Transverse colon (tissue), 4 donors: ENCODE measurements around the gene DPP4. TPM values are rescaled to one million over a fixed set of nuclear protein-coding genes. Genes with fewer than 3 reads are reported as not detected.

Experiments
- DNase-seq: peaks from one replicate; pipeline ENCODE4 v3.0.0-alpha.2; 2019
- H3K27ac ChIP-seq, 4 donors: fragments of 200-600 bp; sonication (generic); 2 replicates each; pipeline ENCODE4 v1.5.1; 2016 to 2018; ENCODE audit warnings: inconsistent platforms in 4 of 4
- H3K27me3 ChIP-seq: fragments of 200-600 bp; sonication (generic); 2 replicates; pipeline ENCODE4 v1.5.1; 2017; ENCODE audit warnings: inconsistent platforms
- H3K36me3 ChIP-seq, 4 donors: fragments of 200-600 bp; sonication (generic); 2 replicates each; pipeline ENCODE4 v1.5.1; 2017 to 2019; ENCODE audit warnings: inconsistent platforms in 4 of 4
- H3K4me1 ChIP-seq, 4 donors: fragments of 200-600 bp; sonication (generic); 2 replicates each; pipeline ENCODE4 v1.5.1; 2017 to 2020; ENCODE audit warnings: inconsistent platforms in 4 of 4
- H3K4me3 ChIP-seq, 4 donors: fragments of 200-600 bp; sonication (generic); 1 replicate in 1 of 4; 2 replicates in 3 of 4; pipeline versions ENCODE4 v1.5.1 to v1.6.1; 2017 to 2019; ENCODE audit warnings: inconsistent platforms in 4 of 4
- H3K9me3 ChIP-seq, 2 donors: fragments of 200-600 bp; sonication (generic); 2 replicates each; pipeline ENCODE4 v1.5.1; 2017 to 2019; ENCODE audit warnings: inconsistent platforms in 2 of 2
- CTCF ChIP-seq, 5 experiments: fragments of 200-600 bp in 3 of 5; fragments of 450-650 bp in 2 of 5; sonication (generic) in 3 of 5; IDR thresholded peaks; 1 replicate in 2 of 5; 2 replicates in 3 of 5; pipeline ENCODE4 v1.5.1; 2016 to 2017; ENCODE audit warnings: antibody characterized with exemption in 5 of 5, inconsistent platforms in 3 of 5, mild to moderate bottlenecking in 2 of 5, moderate library complexity in 1 of 5
- EP300 ChIP-seq: sonication (generic); formaldehyde crosslinking; IDR thresholded peaks from one replicate; pipeline ENCODE4 v1.6.1; 2017; ENCODE audit warnings: antibody characterized with exemption, low read depth
- POLR2A ChIP-seq: fragments of 450-650 bp; IDR thresholded peaks from one replicate; pipeline ENCODE4 v1.6.1; 2016; ENCODE audit warnings: antibody characterized with exemption, mild to moderate bottlenecking, moderate library complexity
- POLR2AphosphoS5 ChIP-seq, 3 donors: sonication (generic); formaldehyde crosslinking; IDR thresholded peaks; one replicate each; pipeline ENCODE4 v1.6.1; 2016; ENCODE audit warnings: antibody characterized with exemption in 3 of 3
- WGBS, 2 donors: methylation state at CpG; one replicate each; pipeline ENCODE4 v1.1.5; 2018; ENCODE audit warnings: low coverage in 1 of 2; 5-methylcytosine and 5-hydroxymethylcytosine counted together
- in situ Hi-C, 4 donors: fragments of 200-750 bp; cut with MboI; loops; one replicate each; pipeline versions ENCODE4 v1.15.0 to v1.15.1; 2017; ENCODE audit warnings: low sequenced_read_pairs in 3 of 4, low pct_ligation_motif_present in 1 of 4, low pct_unique_long_range_greater_than_20kb in 1 of 4
- intact Hi-C: fragments of 100-400 bp; cut with DNase I; formaldehyde crosslinking; loops from one replicate; pipeline ENCODE4 v1.15.1; 2023; ENCODE audit warnings: low total_unique reads
- total RNA-seq, 4 donors: library from RNA; depleted of rRNA; stranded (reverse); fragments of >200 nt; gene quantifications; one replicate each; pipeline ENCODE4 v1.1.0, GENCODE V29; 2016

Gene DPP4
- total RNA-seq, 4 donors from 2014 or later: 1.6 to 12.7 (median 7.0) TPM

- in situ Hi-C loops (no loop called here), intact Hi-C loops (no loop called here)
- peaks cover 0 to 7% of the 10 kb centered on the region in 2 donors for H3K9me3 ChIP-seq
- 83 to 96% methylated on average over 4 to 5 of the region's 5 CpGs for WGBS, 2 donors
- no peak overlapping the region for H3K4me3 ChIP-seq
- no peak for DNase-seq
- no peaks in the 10 kb centered on the region for H3K27me3 ChIP-seq
- TF ChIP-seq POLR2A (no peak), POLR2AphosphoS5 (IDR thresholded peaks at IDR 0.05) (no peak), EP300 (no peak), CTCF (IDR thresholded peaks at IDR 0.05) (no peak)
- peaks cover 0 to 16% (median 1%) of the 10 kb centered on the region in 4 donors for H3K4me1 ChIP-seq
- H3K36me3 ChIP-seq: no peaks in the 10 kb centered on the region
- no peak overlapping the region for H3K27ac ChIP-seq
Measured at GRCh38 chr2:162111958-162112850, 38.2 kb upstream of the DPP4 start.

- intact Hi-C loops: no loop called here
- no peak for TF ChIP-seq POLR2A
- TF ChIP-seq EP300: no peak
- TF ChIP-seq CTCF (IDR thresholded peaks at IDR 0.05): no peak
- no peak for TF ChIP-seq POLR2AphosphoS5 (IDR thresholded peaks at IDR 0.05)
- DNase-seq: no peak
- 40 to 49% methylated on average over 4 of the region's 4 CpGs for WGBS, 2 donors
- peaks cover 0 to 12% (median 2%) of the 10 kb centered on the region in 4 donors for H3K4me1 ChIP-seq
- no peaks in the 10 kb centered on the region for H3K36me3 ChIP-seq
- H3K4me3 ChIP-seq: no peak overlapping the region
- no peaks in the 10 kb centered on the region for H3K9me3 ChIP-seq
- in situ Hi-C loops: no loop called here
- no peak overlapping the region for H3K27ac ChIP-seq
- no peaks in the 10 kb centered on the region for H3K27me3 ChIP-seq
Measured at GRCh38 chr2:162107361-162107901, 33.4 kb upstream of the DPP4 start.

- TF ChIP-seq POLR2AphosphoS5 (IDR thresholded peaks at IDR 0.05) (no peak), EP300 (no peak), POLR2A (no peak)
- Histone ChIP-seq H3K27ac (no peak overlapping the region), H3K4me3 (no peak overlapping the region), H3K4me1 (peaks cover 0 to 12% (median 2%) of the 10 kb centered on the region in 4 donors), H3K27me3 (no peaks in the 10 kb centered on the region), H3K36me3 (no peaks in the 10 kb centered on the region), H3K9me3 (no peaks in the 10 kb centered on the region)
- no peak for DNase-seq
- 94 to 100% methylated on average over 1 of the region's 1 CpG for WGBS, 2 donors
- in situ Hi-C loops (no loop called here), intact Hi-C loops (no loop called here)
Measured at GRCh38 chr2:162106746-162107145, 32.7 kb upstream of the DPP4 start.

- H3K27me3 ChIP-seq: no peaks in the 10 kb centered on the region
- peaks cover 0 to 12% (median 2%) of the 10 kb centered on the region in 4 donors for H3K4me1 ChIP-seq
- no peaks in the 10 kb centered on the region for H3K36me3 ChIP-seq
- H3K9me3 ChIP-seq: no peaks in the 10 kb centered on the region
- 55 to 72% methylated on average over 2 to 3 of the region's 3 CpGs for WGBS, 2 donors
- no peak for DNase-seq
- in situ Hi-C loops (no loop called here), intact Hi-C loops (no loop called here)
- no peak overlapping the region for H3K27ac ChIP-seq
- no peak overlapping the region for H3K4me3 ChIP-seq
- no peak for TF ChIP-seq POLR2AphosphoS5 (IDR thresholded peaks at IDR 0.05)
- no peak for TF ChIP-seq CTCF (IDR thresholded peaks at IDR 0.05)
- TF ChIP-seq POLR2A: no peak
- no peak for TF ChIP-seq EP300
Measured at GRCh38 chr2:162106146-162106551, 32.1 kb upstream of the DPP4 start.
